CD4-positive, alpha-beta T cell treated with Interleukin-15 for 1 hour (primary cell): ENCODE data around the gene LGALS8.
"Not testable (repeated sequence)": the region's sequence is repeated elsewhere in the genome, so short reads cannot be mapped to it uniquely, and the experiment has no call there.

Experiments
- DNase-seq: peaks from one replicate; pipeline ENCODE4 v3.0.0-alpha.2; 2020

LGALS8 gene

DNA sequence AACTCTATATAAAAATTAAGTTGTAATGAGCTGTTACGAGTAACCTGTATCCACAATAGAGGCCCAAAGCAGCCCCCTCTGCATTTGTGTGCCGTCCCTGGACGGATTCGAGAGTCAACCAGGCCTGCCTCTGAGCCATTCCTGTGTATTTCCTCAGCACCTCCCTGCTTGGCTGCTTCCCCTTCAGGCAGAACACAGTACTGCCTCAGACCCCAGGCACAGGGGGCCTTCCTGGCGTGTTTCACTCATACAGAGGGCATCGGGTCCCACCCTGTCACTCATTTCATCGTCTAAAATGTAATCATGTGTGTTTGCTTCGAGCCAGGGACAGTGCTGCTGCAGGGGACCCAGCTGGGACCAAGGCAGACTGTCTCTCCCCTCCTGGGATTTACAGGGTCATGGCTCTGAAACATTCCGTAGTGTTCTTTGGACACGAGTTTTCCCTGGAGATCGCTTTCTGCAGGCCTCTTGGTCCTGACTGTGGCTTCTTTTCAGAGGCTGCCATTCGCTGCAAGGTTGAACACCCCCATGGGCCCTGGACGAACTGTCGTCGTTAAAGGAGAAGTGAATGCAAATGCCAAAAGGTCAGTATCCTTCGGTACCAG, 19.4 kb downstream of the LGALS8 start:
- no peak for DNase-seq

DNA sequence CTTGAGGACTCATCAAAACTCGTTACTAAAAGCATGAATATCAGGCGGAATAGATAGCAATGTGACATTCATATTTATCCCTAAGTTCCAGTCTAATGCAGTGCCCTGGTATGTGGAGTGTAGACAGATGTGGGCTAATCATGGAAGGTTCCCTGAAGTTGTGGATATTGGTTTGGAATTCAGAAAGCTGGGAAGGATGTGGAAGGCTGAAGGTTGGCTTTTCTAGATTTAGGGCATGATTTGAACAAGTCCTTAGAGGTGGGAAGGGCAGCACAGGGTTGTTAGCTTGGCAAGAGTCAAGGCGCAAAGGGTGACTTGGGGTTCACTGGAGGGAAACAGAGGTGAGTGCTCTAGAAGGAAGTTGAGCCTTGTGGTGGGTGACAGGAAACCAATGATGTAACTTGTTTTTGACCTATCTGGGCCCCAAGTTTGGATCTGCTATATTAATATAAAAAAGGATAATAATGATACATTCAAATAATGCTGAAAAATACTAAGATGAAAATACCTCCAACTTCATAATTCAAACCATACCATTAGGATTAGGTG, 21.9 kb downstream of the LGALS8 start:
- no peak for DNase-seq

DNA sequence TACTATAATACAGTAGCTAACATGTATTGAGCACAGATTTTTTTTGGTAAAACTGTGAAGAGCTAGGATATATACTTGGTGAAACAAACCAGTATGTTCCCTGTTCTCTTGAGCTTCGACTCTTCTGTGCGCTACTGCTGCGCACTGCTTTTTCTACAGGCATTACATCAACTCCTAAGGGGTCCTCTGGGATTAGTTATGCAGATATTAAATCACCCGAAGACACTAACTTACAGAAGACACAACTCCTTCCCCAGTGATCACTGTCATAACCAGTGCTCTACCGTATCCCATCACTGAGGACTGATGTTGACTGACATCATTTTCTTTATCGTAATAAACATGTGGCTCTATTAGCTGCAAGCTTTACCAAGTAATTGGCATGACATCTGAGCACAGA, 24.7 kb downstream of the LGALS8 start:
- no peak for DNase-seq

DNA sequence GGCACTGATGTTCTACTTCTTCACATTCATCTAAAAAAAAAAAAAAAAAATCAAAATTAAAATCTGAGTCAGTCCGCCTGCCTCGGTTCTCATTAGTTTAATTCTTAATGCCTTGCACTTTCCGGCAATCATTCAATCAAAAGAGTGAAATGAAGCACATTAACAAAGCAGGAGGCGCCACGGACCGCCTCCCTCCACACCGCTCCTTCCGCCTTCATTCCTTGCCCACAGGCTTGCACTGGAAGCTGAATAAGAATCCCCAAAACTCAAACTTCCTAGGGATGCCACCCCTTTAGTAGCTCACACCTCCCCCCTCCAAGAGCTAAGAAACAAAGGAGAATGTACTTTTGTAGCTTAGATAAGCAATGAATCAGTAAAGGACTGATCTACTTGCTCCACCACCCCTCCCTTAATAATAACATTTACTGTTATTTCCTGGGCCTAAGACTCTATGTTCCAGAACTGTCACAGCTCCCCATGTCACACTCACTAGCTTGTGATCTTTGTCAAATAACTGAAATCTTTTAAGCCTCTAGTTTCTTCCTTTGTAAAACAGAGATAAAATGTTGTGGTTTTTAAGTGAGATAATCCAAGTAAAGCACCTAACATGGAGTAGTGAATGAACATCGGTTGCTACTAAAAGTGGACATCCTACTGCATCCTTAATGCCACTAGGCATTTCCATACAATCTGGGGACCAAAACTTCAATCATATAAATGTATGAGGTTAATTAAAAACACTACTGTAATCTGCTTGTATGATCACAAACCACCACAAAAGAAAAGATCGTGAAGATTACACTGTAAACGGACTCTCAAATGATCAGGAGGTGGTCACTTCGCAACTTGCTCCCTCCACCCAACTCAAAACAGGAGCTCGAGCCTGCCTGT, 27.4 kb downstream of the LGALS8 start:
- no peak for DNase-seq

DNA sequence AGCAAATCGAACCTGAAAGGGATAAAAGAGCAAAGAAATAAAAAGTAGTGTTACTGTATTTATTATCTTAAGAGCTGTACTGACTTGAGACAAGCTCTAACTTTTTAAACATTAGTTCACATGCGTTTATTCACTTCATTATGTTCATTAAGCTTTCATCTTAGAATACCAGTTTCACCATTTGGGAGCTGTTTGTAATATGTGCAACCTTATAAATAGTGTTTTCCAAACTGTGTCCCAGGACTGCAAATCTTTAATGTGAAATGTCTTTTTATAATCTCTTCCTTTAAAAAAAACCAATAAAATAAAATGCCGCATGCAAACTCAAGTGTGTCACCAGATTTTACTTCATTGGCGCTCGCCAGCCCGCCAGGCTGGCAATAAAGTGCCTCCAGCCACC, 28.3 kb downstream of the LGALS8 start:
- DNase-seq, result no peak

DNA sequence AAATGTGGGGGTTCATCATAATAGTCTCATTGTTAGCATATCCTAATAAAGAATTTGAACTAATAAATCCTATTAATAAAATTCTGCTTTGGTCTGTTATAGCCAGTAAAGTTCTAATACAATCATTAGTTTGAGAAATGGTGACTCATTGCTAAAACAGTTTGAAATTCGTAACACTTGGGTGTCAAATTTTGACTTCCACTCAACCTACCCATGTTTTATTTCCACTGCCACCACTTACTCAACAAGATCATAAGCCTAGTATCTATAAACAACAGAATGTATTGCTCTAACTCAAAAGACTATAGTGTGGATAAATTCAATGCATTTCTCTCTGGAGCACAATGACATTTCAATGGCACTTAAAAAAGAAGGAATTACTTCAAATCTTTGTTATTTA, 29.1 kb downstream of the LGALS8 start:
- DNase-seq, result no peak

DNA sequence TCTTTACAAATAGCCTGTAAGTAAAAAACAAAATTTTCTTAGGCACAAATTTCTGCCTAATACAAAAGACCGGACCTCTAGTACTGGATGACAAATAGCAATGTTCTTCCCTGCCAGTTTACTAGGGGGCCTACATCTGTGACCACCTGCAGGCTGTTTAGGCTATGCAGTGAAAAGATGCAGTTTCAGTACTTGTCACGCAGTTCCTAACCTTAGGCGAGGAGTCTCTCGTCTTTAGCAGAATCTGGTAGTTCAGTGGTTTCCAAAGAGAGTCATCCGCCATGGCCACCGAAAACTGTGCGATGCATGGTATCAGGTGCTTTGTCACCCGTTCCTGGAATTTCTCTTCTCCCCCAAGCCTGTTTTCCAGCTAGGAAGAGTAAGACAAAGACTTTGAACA, 29.6 kb downstream of the LGALS8 start:
- DNase-seq, result no peak

DNA sequence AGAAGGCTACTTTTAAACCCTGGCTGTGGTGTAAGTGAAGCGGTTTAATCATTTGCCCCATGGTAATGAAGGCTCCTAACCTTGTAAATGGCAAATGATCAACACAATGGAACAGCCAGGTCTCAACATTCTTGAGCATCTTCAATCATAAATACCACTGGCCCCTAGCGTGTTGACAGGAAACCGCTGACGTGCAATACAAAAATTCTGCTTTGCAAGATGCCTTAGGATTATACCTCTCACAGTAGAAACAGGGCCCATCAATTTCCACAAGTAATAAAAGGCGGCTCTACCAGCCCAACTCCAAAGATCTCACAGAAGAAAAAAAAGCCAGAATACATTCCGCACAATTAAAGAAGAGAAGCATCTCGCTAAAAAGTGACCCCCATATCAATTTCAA, 32.8 kb downstream of the LGALS8 start:
- no peak for DNase-seq

DNA sequence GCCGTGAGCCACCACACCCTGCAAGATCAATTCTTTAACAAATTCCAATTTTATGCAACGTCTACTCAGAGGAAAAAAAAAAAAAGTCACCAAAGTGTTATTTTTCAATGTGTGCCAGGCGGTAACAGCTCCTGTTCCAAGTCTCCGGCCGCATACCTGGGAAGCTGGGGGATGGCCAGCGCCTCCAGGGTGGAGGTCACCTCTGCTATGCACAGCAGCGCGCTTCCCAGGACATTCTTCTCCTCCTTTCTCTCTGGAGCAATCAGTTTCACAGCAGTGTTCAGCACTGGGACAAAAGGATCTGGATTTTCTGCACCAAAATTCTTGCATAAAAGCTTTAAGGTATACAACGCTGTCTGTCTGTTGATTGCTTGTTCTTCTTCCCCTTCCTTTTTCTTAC, 34.3 kb downstream of the LGALS8 start:
- no peak for DNase-seq

DNA sequence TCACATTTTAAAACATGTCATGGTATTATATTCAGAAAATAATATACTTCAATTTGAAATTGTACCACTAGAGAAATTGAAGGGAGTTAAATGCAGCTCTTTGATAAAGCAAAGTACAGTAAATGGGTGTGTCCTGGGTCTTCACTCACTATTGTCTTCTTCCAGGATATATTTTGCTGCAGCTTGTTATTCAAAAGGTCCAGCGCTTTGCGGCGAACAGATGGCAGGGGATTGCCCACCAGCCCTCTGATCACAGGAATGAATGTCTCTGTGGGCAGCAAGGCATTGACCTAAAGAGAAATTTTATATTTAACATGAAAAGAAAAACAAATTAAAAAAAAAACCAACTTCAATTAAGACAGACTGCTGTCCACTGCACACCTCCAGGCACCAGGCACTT, 35.1 kb downstream of the LGALS8 start:
- DNase-seq, result no peak

DNA sequence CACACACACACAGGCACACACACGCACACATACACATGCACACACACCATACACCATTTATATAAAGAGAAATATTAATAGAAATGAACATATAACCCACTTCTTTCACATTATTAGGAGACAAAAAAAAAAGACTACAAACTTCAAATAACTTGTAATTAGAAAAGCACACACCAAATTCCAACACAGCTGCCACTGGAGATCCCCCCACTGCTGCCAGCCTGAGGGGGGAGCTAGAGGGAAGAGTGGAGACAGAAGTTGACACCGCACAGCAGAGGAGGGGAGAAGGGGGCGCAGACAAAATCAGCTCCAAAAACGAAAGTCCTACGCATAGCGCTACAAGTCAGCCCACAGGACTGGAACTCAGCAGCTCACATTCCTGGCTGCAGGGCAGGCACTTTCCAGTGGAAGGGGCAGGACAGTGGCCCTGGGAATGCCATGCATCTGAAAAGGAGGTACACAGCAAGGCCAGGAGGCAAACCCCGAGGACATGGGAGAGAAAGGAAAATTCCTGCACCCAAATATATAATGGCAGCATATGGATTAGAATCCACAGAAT, 36.5 kb downstream of the LGALS8 start:
- no peak for DNase-seq

DNA sequence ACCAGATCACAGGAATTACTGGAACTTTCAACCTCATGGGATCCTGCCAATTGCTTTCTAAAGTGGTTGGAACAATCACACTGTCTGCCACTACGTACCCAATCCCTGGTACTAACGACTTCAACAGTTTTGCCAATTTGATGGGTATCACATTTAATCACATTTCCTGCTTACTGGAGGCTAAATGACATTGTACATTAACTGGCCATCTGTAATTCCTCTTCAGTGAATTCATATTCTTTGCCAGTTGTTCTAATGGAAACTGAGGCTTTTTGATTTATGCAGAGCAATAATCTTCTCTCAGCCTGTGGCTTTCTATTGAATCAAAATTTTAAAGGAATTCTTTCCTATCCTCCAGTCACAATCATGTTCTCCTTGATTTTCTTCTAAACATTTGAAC, 38.2 kb downstream of the LGALS8 start:
- no peak for DNase-seq

DNA sequence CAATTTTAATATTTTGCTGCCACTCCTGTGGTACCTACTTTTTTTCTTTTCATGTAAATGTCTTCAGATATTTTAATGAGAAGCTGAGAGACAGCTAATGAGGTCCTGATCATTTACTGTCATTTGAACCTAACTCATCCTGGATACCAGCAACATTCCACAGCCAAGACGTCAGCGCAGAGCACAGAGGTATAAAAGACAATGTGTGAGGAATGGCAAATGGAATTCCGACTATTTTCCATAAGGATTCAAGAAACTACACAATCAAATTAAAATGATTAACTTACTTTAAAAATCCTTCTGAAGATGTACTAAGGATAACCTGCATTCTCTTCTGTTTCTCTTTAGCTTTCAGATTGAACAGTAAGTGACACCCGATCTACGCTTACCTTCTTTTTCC, 41.7 kb downstream of the LGALS8 start:
- DNase-seq, result no peak

DNA sequence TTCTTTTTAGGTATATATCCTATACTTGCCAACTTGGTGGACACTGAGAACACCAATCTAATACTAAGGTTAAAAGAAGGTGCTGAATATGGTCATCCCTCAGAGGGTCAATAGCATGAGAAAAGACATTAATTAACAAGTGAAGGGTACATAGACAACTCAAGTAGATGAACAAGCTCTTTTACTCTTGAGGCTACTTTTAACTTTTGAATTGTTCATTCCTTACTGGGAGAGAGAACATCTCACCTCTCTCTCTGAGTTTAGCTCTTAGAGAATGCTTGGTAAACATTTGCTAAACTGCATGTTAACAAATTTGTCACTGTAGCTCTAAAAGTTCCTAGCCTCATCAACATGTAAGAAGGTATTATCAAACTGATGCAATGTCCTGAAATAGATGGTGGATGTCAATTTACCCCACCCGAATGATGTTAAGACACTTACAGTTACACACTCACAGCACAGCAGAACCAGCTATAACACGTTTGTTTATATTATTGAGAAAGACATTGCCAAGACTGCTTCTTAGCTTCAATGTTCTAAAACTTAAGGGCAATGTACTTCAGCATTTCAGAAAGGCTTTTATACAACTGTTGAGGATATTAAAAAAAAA, 44.6 kb downstream of the LGALS8 start:
- DNase-seq, result no peak

DNA sequence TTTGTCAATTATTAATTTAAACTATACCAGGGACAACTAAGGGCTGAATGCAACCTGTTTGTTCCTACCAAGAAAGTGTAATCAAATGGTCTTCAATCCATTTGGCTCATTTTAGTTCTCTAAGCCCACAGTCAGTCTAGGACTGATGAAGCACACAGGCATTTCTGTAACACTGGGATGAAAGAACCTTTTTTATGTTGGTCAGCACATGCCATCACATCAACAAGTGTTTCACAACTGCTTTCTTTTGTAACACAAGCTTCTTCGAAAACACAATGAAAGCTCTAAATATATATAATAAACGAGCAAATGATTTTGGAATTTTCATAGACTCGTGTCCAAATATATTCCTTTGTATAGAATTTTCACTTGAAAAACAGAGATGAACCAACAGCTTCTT, 51.7 kb downstream of the LGALS8 start:
- DNase-seq, result no peak

DNA sequence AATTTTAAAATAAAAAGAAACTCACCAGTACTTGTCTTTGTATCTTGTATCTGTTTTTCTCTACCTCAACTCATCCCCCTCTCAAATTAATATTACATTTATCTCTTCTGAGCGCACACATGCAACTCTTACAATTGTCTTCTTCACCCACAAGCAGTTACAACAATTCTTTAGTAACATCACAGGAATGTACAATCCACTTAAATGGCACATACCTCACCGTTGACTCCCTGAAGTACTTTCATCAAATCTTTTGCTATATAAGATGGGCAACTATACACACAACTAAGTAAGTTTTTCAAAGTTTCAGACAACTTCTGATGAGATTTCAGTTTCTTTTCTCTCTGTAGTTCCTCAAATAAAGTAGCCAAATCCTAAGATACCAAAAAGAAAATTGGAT, 52.2 kb downstream of the LGALS8 start:
- DNase-seq, result no peak

DNA sequence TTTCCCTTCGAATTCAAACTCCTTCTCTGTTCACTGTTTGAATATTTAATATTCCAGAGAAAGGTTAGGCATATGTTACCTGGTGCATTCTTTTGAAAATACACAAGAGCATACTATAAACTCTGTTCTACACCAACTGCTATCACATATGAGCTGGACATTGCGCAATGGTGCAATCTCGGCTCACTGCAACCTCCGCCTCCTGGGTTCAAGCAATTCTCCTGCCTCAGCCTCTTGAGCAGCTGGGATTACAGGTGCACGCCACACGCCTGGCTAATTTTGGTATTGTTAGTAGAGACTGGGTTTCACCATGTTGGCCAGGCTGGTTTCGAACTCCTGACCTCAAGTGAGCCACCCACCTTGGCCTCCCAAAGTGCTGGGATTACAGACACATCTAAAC, 53.3 kb downstream of the LGALS8 start:
- DNase-seq, result not testable (repeated sequence)

DNA sequence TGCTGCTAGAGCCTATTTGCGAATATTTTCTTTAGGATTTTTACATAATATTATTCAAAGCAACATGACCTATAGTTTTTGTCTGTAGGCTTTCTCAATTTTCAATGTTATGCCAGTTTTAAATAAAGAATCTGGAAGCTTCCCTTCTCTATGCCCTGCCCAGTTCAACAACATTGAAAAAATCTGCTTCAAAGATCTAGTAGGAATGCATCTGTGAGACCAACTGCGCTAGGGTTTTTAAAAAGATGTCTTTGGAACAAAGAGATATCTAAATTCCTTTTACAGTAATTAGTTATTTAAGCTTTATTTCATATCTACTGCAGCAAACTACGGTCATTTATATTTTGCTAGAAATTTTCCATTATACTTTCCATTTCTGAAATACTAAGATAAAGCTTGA, 54.9 kb downstream of the LGALS8 start:
- no peak for DNase-seq

DNA sequence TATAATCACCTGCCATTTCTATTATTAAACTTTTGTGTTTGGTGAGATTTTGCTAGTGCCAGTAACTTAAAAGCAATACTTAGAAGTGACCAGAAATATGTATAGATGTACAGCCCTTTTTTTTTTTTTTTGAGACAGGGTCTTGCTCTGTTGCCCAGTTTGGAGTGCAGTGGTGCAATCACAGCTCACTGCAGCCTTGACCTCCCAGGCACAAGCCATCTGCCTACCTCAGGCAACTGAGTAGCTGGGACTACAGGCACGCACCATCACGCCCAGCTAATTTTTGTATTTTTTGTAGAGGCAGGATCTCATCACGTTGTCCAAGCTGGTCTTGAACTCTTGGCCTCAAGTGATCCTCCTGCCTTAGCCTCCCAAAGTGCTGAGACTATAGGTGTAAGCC, 56.6 kb downstream of the LGALS8 start:
- DNase-seq, result not testable (repeated sequence)

DNA sequence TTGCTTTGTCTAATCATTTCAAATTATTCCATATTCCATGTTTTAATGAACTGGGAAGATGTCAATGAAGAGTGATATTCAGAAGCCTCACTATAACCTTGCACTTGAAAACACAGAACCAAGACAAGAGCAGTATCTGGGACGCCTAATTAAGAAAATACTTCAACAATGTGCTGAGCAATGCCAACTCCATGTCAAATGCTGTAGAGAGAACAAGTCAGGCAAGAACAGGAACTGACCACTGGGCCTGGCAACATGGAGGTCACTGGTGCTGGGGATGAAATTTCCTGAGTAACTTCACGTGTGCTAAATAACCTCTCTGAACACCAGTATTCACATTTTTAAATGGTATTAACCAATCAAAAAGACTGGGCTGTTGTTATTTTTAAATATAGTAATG, 57.7 kb downstream of the LGALS8 start:
- DNase-seq, result no peak

DNA sequence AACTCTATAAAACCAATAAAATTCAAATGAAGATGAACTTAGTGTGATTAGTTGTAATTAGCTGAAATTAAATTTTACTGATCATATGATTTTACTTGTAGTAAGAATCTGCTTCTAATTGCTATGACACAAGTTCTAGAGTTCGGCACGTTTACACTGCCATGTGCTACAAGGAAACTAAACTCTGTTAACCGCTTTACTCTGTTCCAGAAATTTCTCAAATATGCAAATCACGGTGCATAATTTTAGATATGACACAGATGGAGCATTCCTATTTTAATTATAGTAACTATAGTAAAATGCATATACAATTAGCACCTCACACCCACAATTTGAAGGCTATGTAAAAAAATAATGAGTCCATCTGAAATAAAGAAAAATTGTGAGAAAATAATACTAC, 65.7 kb downstream of the LGALS8 start:
- DNase-seq, result no peak

DNA sequence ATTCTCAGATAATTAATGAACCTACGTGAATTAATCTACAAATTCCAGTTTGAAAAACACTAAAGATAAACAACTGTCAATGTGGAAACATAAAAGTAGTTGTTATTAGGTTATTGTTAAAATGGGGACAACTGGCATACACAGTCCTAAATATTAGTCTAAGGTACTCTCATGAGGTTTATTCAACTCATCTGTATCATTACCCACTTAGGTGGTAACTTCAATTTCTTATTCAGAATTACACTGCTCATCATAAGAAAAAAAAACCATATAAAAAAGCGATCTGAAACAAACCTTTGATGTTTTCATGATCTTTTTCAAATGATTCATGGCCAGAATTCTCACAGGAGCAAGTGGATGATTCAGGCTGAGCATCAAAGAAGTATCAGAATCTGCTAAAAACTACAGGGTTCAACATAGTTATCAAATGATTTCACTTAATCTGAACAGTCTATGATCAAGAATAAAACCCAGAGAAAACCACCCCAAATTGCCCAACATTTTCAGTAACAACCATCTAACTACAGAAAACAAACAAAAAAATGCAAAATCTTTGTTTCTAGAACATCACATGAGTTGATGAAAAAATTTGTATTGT, 66.9 kb downstream of the LGALS8 start:
- no peak for DNase-seq

DNA sequence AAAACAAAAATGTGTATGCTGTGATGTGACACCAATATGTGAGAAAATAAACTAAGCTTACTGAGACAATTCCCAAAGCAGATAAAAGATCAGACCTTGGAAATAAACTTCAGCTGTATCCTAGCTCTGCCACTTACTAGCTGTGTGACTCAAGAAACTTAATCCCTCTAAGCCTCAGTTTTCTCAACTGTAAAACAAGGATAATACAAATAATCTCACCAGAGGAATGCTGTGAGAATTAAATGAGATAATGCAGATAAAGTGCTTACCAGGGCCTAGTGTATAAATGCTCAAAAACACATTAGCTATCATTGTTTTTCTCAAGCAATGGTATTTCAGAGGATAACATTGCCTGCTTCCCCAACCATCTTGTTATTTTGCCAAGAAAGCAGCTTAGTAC, 78.4 kb downstream of the LGALS8 start:
- DNase-seq, result no peak
